K562 (cell line): Measurements from ENCODE around the gene DNAH8. TPM values are rescaled to one million over a fixed set of nuclear protein-coding genes. Genes with fewer than 3 reads are reported as not detected.

Source experiments
- ATAC-seq: fragments of 200-7000 bp; cut with Tn5 transposase; 3 replicates; pipeline ENCODE4 v1.9.1; 2020; ENCODE audit warnings: moderate library complexity
- BruUV-seq: library from RNA; stranded (reverse); fragments of 400-500 nt; replicated peaks from 2 replicates; lab custom pipeline; 2021; lab: Mats Ljungman, UMichigan
- CTCF ChIA-PET: fragments of 300-600 bp; formaldehyde crosslinking; extraction: SDS; loops from one replicate; lab custom pipeline; 2021; ENCODE audit warnings: low intra/inter-chr PET ratio; lab: Yijun Ruan, JAX
- POLR2A ChIA-PET: fragments of 300-600, 350-650 bp; sonication (Branson Sonifier 250); formaldehyde crosslinking; extraction: SDS; loops from one replicate; lab custom pipeline; 2021; ENCODE audit warnings: antibody characterized with exemption, inconsistent platforms; lab: Yijun Ruan, JAX
- DNase-seq, 4 experiments: peaks; one replicate each; pipeline versions ENCODE4 v3.0.0 to v3.0.0-alpha.2; 2011 to 2018; ENCODE audit warnings: low spot score in 3 of 4, mixed read lengths in 3 of 4; ENCODE audit errors: extremely low read depth in 1 of 4
- FAIRE-seq: peaks from 2 replicates; lab custom pipeline; 2011; peaks lifted over from hg19 to GRCh38; lab: Jason Lieb, UNC
- H2AFZ ChIP-seq: 2 replicates; pipeline ENCODE4 v1.6.0; 2011; ENCODE audit warnings: low read depth, low read length, control low read depth, inconsistent platforms
- H3K27ac ChIP-seq: fragments of 200-600 bp; 3 replicates; pipeline ENCODE4 v1.8.0; 2011; ENCODE audit warnings: low read depth, mild to moderate bottlenecking, control low read depth, inconsistent platforms, low read length, moderate library complexity, mixed read lengths; ENCODE audit errors: extremely low read depth
- H3K27me3 ChIP-seq, 2 experiments: fragments of 300-600 bp in 1 of 2; 2 replicates in 1 of 2; 3 replicates in 1 of 2; pipeline versions ENCODE4 v1.6.0 to v1.8.0; 2011; ENCODE audit warnings: inconsistent platforms in 2 of 2, low read length in 2 of 2, mild to moderate bottlenecking in 1 of 2, mixed read lengths in 1 of 2, moderate library complexity in 1 of 2; ENCODE audit not compliant: control insufficient read depth in 2 of 2, insufficient read depth in 2 of 2
- H3K36me3 ChIP-seq: fragments of 300-600 bp; 3 replicates; pipeline ENCODE4 v1.8.0; 2011; ENCODE audit warnings: mild to moderate bottlenecking, low read length, inconsistent platforms; ENCODE audit not compliant: control insufficient read depth, insufficient read depth
- H3K4me1 ChIP-seq, 2 experiments: fragments of 200-600 bp in 1 of 2; replicated peaks in 1 of 2; 2 replicates in 1 of 2; 3 replicates in 1 of 2; pipeline versions ENCODE4 v1.5.1 to v1.8.0; 2011; ENCODE audit warnings: inconsistent platforms in 2 of 2, low read length in 2 of 2, mild to moderate bottlenecking in 1 of 2, mixed read lengths in 1 of 2, moderate library complexity in 1 of 2; ENCODE audit not compliant: control insufficient read depth in 2 of 2, insufficient read depth in 2 of 2
- H3K4me2 ChIP-seq: 2 replicates; pipeline ENCODE4 v1.6.1; 2011; ENCODE audit warnings: low read length, control low read depth, inconsistent platforms, mixed read lengths; ENCODE audit not compliant: insufficient read depth
- H3K4me3 ChIP-seq: fragments of 200-600 bp; sonication (generic), shearing (Covaris generic); 2 replicates; pipeline ENCODE4 v1.5.1; 2016; ENCODE audit warnings: control low read depth, inconsistent platforms
- H3K79me2 ChIP-seq: fragments of 200-600 bp; 3 replicates; pipeline ENCODE4 v1.8.0; 2011; ENCODE audit warnings: low read length, inconsistent platforms; ENCODE audit not compliant: control insufficient read depth, insufficient read depth
- H3K9ac ChIP-seq, 2 experiments: 2 replicates each; pipeline versions ENCODE4 v1.6.0 to v1.6.1; 2011; ENCODE audit warnings: low read depth in 2 of 2, low read length in 2 of 2, control low read depth in 1 of 2, inconsistent platforms in 1 of 2, mild to moderate bottlenecking in 1 of 2, mixed read lengths in 1 of 2; ENCODE audit not compliant: insufficient read depth in 1 of 2
- H3K9me1 ChIP-seq: one replicate; pipeline ENCODE4 v1.6.0; 2011; ENCODE audit warnings: inconsistent platforms, mild to moderate bottlenecking, low read length, moderate library complexity; ENCODE audit not compliant: control insufficient read depth, insufficient read depth
- H3K9me3 ChIP-seq: replicated peaks from 2 replicates; pipeline ENCODE4 v1.5.1; 2011; ENCODE audit warnings: low read depth, low read length, inconsistent platforms; ENCODE audit not compliant: control insufficient read depth, insufficient read depth
- H4K20me1 ChIP-seq: replicated peaks from 2 replicates; pipeline ENCODE4 v1.6.1; 2011; ENCODE audit warnings: low read length, inconsistent platforms, mixed read lengths; ENCODE audit not compliant: control insufficient read depth, insufficient read depth
- CEBPB ChIP-seq: fragments of 450-650 bp; IDR thresholded peaks from 2 replicates; pipeline ENCODE4 v1.6.1; 2016; ENCODE audit warnings: missing genetic modification characterization, missing compliant biosample characterization
- ELF2 ChIP-seq: fragments of 250-450 bp; sonication (Bioruptor Pico); IDR thresholded peaks from 2 replicates; pipeline ENCODE4 v1.5.0; 2021; ENCODE audit warnings: mild to moderate bottlenecking
- EP300 ChIP-seq: IDR thresholded peaks from 2 replicates; pipeline ENCODE4 v1.6.1; 2012; ENCODE audit warnings: low read length, improper control_type of control experiment
- HDGF ChIP-seq: fragments of 450-650 bp; IDR thresholded peaks from 2 replicates; pipeline ENCODE4 v1.6.1; 2016
- NR1H2 ChIP-seq: sonication (generic); formaldehyde crosslinking; IDR thresholded peaks from 2 replicates; pipeline ENCODE4 v1.4.0; 2020; ENCODE audit warnings: mild to moderate bottlenecking, missing genetic modification reagents
- PCBP1 ChIP-seq: fragments of 200-400 bp; formaldehyde crosslinking; IDR thresholded peaks from 2 replicates; pipeline ENCODE4 v1.6.1; 2018; ENCODE audit warnings: mild to moderate bottlenecking, low read depth, low read length; ENCODE audit not compliant: poor library complexity, severe bottlenecking
- SMAD4 ChIP-seq: fragments of 250-450 bp; sonication (Bioruptor Pico); conservative IDR thresholded peaks from 2 replicates; pipeline ENCODE4 v1.8.0; 2021; ENCODE audit warnings: inconsistent platforms, mild to moderate bottlenecking, moderate library complexity
- ZBTB49 ChIP-seq: sonication (generic); formaldehyde crosslinking; IDR thresholded peaks from 2 replicates; pipeline ENCODE4 v1.8.0; 2022; ENCODE audit warnings: missing genetic modification reagents, mild to moderate bottlenecking, borderline replicate concordance
- ZNF212 ChIP-seq: fragments of 450-650 bp; formaldehyde crosslinking; IDR thresholded peaks from 2 replicates; pipeline ENCODE4 v1.4.0; 2020; ENCODE audit warnings: mild to moderate bottlenecking
- ZNF512 ChIP-seq: IDR thresholded peaks from 2 replicates; pipeline ENCODE4 v1.6.1; 2016; ENCODE audit warnings: missing genetic modification characterization, missing compliant biosample characterization
- WGBS: fragments of 100-300 bp; shearing (Covaris generic); methylation state at CpG from one replicate; pipeline ENCODE4 v1.1.6; 2016; ENCODE audit warnings: low coverage, mixed read lengths; ENCODE audit not compliant: insufficient coverage; ENCODE audit errors: missing lambda C conversion rate; 5-methylcytosine and 5-hydroxymethylcytosine counted together
- in situ Hi-C: fragments of 300-500 bp; cut with MboI; formaldehyde crosslinking; loops from 4 replicates; pipeline ENCODE4 v1.15.0; 2018; ENCODE audit warnings: inconsistent platforms, mixed read lengths
- intact Hi-C: fragments of 100-400 bp; cut with micrococcal nuclease; formaldehyde crosslinking; loops from 2 replicates; pipeline ENCODE4 v1.14.2; 2022
- polyA plus RNA-seq, 8 experiments: library from polyadenylated mRNA; depleted of rRNA in 4 of 8; stranded (reverse) in 5 of 8; unstranded in 3 of 8; fragments of >200 nt; fragmentation: Nextera tagmentation in 2 of 8; fragmentation: Illumina TruSeq in 1 of 8; extraction: Ambion mirVana in 2 of 8; extraction: Trizol in 1 of 8; gene quantifications; 2 replicates each; pipeline versions ENCODE4 v1.2.1 to v1.2.3, GENCODE V29; 2011 to 2014; ENCODE audit warnings: inconsistent platforms in 1 of 8, missing spikeins in 1 of 8
- total RNA-seq, 7 experiments: library from RNA; depleted of rRNA in 6 of 7; stranded (reverse); fragments of >200 nt in 6 of 7; fragmentation: Illumina TruSeq in 2 of 7; extraction: Trizol in 2 of 7; gene quantifications; 2 replicates each; pipeline versions ENCODE4 v1.2.1 to v1.2.3, GENCODE V29; 2011 to 2021; ENCODE audit warnings: low replicate concordance in 1 of 7
- TF ChIP-seq, protein P1 (sequence below): sonication (generic); formaldehyde crosslinking; IDR thresholded peaks from 2 replicates; pipeline ENCODE4 v1.9.0; 2022; ENCODE audit warnings: mild to moderate bottlenecking, missing genetic modification reagents
- TF ChIP-seq, protein P2 (sequence below): fragments of 250-450 bp; sonication (Bioruptor Pico); IDR thresholded peaks from 2 replicates; pipeline ENCODE4 v1.9.0; 2021; ENCODE audit warnings: mild to moderate bottlenecking

Gene DNAH8
- total and polyA plus RNA-seq, 9 of the 15 experiments (the other 6 are each of a cell fraction or from before 2014, with no cell fraction given), result 1.2 to 4.2 (median 2.9) TPM

GRCh38 chr6:38984723-38985122, 269.6 kb downstream of the DNAH8 start:
- DNase-seq (no peak), FAIRE-seq (no peak), ATAC-seq (no peak)
- Histone ChIP-seq H3K36me3 (no peaks in the 10 kb centered on the region), H3K79me2 (no peaks in the 10 kb centered on the region), H3K9ac (no peak overlapping the region), H3K9me3 (no peaks in the 10 kb centered on the region), H2AFZ (no peak overlapping the region), H3K9me1 (no peaks in the 10 kb centered on the region), H3K27ac (no peak overlapping the region), H3K4me1 (no peaks in the 10 kb centered on the region), H3K27me3 (peaks cover 38 to 46% of the 10 kb centered on the region in 2 experiments; a peak in 4 of 5 replicates), H3K4me2 (no peak overlapping the region), H3K4me3 (no peak overlapping the region), H4K20me1 (no peaks in the 10 kb centered on the region)
- in situ Hi-C loops, result no loop called here
- intact Hi-C loops, result no loop called here
- ChIA-PET POLR2A (no interaction called here), CTCF (no interaction called here)
- BruUV-seq, result no TSS peak
- TF ChIP-seq HDGF (no peak), ZNF212 (CRISPR knock-in tag) (no peak)
- TF ChIP-seq, protein P1, sequence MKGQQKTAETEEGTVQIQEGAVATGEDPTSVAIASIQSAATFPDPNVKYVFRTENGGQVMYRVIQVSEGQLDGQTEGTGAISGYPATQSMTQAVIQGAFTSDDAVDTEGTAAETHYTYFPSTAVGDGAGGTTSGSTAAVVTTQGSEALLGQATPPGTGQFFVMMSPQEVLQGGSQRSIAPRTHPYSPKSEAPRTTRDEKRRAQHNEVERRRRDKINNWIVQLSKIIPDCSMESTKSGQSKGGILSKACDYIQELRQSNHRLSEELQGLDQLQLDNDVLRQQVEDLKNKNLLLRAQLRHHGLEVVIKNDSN, result no peak
- WGBS, result 8% methylated on average over 3 of the region's 3 CpGs

DNA sequence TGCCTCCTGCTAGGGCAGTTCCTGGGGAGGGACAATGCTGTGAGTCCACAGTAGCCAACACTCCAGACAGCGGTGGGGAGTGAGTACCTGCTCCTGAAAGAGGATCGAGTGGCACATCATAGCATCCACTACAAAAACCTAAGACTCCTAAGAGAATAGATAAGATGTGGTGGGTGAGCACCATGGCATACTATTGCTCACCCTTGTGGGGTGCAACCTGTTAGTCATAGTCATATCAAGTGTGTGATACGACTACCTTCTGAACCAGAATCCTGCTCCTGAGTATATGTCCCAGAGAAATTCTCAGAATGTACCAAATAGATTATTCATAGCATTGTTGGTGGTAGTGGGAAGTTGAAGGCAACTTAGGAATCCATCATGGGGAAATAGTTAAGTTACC, 270.7 kb downstream of the DNAH8 start:
- CTCF ChIA-PET, result no interaction called here
- H3K9ac ChIP-seq, result no peak overlapping the region
- FAIRE-seq (no peak), ATAC-seq (no peak), DNase-seq (no peak)
- no peaks in the 10 kb centered on the region for H4K20me1 ChIP-seq
- in situ Hi-C loops, result no loop called here
- H3K36me3 ChIP-seq, result no peaks in the 10 kb centered on the region
- H3K4me3 ChIP-seq, result no peak overlapping the region
- H3K27ac ChIP-seq, result no peak overlapping the region
- no peak overlapping the region for H3K4me2 ChIP-seq
- H3K9me1 ChIP-seq, result no peaks in the 10 kb centered on the region
- H3K9me3 ChIP-seq, result no peaks in the 10 kb centered on the region
- peaks cover 45 to 54% of the 10 kb centered on the region in 2 experiments; a peak in 4 of 5 replicates for H3K27me3 ChIP-seq
- no peak overlapping the region for H2AFZ ChIP-seq
- no peaks in the 10 kb centered on the region for H3K79me2 ChIP-seq
- H3K4me1 ChIP-seq, result no peaks in the 10 kb centered on the region
- intact Hi-C loops, result no loop called here
- BruUV-seq, result no TSS peak
- POLR2A ChIA-PET, result interaction anchor here (0.7 to 1.5 kb wide), 2 partner anchors 7 to 319 kb away, joined by 3 read pairs; no protein-coding TSS in a partner anchor
- 0% methylated on average over 3 of the region's 3 CpGs for WGBS
- TF ChIP-seq, protein P2, sequence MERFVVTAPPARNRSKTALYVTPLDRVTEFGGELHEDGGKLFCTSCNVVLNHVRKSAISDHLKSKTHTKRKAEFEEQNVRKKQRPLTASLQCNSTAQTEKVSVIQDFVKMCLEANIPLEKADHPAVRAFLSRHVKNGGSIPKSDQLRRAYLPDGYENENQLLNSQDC, result no peak
- TF ChIP-seq PCBP1 (no peak), ZNF512 (no peak), ELF2 (no peak), EP300 (no peak), SMAD4 (CRISPR knock-in tag) (no peak), CEBPB (tag) (no peak), ZBTB49 (CRISPR knock-in tag) (no peak), NR1H2 (no peak)
